ENCODE results near the gene ZC3H12D. TPM values are rescaled to one million over a fixed set of nuclear protein-coding genes. Genes with fewer than 3 reads are reported as not detected.

Gene ZC3H12D
- total and polyA plus RNA-seq, 8 donors = 0.08 to 1.1 (median 0.35) TPM

- Histone ChIP-seq H3K9me3 (no peaks in the 10 kb centered on the region), H3K4me3 (no peak overlapping the region), H3K4me1 (no peaks in the 10 kb centered on the region), H3K27ac (peak overlapping the region in 1 of 4 donors; percentile 59), H3K36me3 (no peaks in the 10 kb centered on the region), H3K27me3 (no peaks in the 10 kb centered on the region)
- intact Hi-C loops (cut with DNase I) = no loop called here
- DNase-seq (no peak), FAIRE-seq (no peak), ATAC-seq (no peak)
- TF ChIP-seq CTCF (IDR thresholded peaks at IDR 0.05) = no peak
- WGBS, 2 donors = 81 to 85% methylated on average over 11 of the region's 11 CpGs
Measured at GRCh38 chr6:149483849-149484655, 762 bp downstream of the ZC3H12D start.

GRCh38 chr6:149483334-149483725, 1.5 kb downstream of the ZC3H12D start:
- no peak overlapping the region for H3K4me3 ChIP-seq
- no peak for DNase-seq
- no peaks in the 10 kb centered on the region for H3K4me1 ChIP-seq
- no peaks in the 10 kb centered on the region for H3K9me3 ChIP-seq
- FAIRE-seq = no peak
- peak in 2 of 4 donors; percentile 4 to 38 for ATAC-seq
- intact Hi-C loops (cut with DNase I) = no loop called here
- WGBS, 2 donors = 85 to 86% methylated on average over 3 of the region's 3 CpGs
- H3K27me3 ChIP-seq = no peaks in the 10 kb centered on the region
- no peaks in the 10 kb centered on the region for H3K36me3 ChIP-seq
- TF ChIP-seq CTCF (IDR thresholded peaks at IDR 0.05) = no peak
- H3K27ac ChIP-seq = peak overlapping the region in 1 of 4 donors; percentile 59

- no peaks in the 10 kb centered on the region for H3K4me1 ChIP-seq
- WGBS, 2 donors = 77 to 81% methylated on average over 14 of the region's 14 CpGs
- no peak for DNase-seq
- H3K9me3 ChIP-seq = no peaks in the 10 kb centered on the region
- no peak for FAIRE-seq
- intact Hi-C loops (cut with DNase I) = no loop called here
- peak overlapping the region in 2 of 4 donors; percentile 59 to 69 for H3K27ac ChIP-seq
- no peak for TF ChIP-seq CTCF (IDR thresholded peaks at IDR 0.05)
- H3K4me3 ChIP-seq = no peak overlapping the region
- H3K27me3 ChIP-seq = no peaks in the 10 kb centered on the region
- no peaks in the 10 kb centered on the region for H3K36me3 ChIP-seq
- ATAC-seq = peak in 2 of 4 donors; percentile 47 to 54
Measured at GRCh38 chr6:149482545-149483333, 2.1 kb downstream of the ZC3H12D start.

GRCh38 chr6:149480502-149481280, 4.1 kb downstream of the ZC3H12D start:
- WGBS, 2 donors = 87 to 89% methylated on average over 18 of the region's 18 CpGs
- H3K4me3 ChIP-seq = no peak overlapping the region
- H3K4me1 ChIP-seq = no peaks in the 10 kb centered on the region
- no peaks in the 10 kb centered on the region for H3K9me3 ChIP-seq
- no peak for ATAC-seq
- no peak for DNase-seq
- TF ChIP-seq CTCF (IDR thresholded peaks at IDR 0.05) = no peak
- no peak for FAIRE-seq
- intact Hi-C loops (cut with DNase I) = no loop called here
- H3K36me3 ChIP-seq = no peaks in the 10 kb centered on the region
- H3K27me3 ChIP-seq = no peaks in the 10 kb centered on the region
- H3K27ac ChIP-seq = peak overlapping the region in 1 of 4 donors; percentile 69

Measured in pancreas (tissue), 10 donors.